ACC112 (cell line): Measurements from ENCODE around the gene ADAM22.

ENCODE experiments used
- H2AFZ ChIP-seq: fragments of 200-600 bp; sonication (generic); one replicate; pipeline ENCODE4 v1.6.0; 2017; ENCODE audit warnings: antibody characterized with exemption, low read length; ENCODE audit not compliant: unreplicated experiment
- H3K27ac ChIP-seq: fragments of 200-600 bp; sonication (generic); 2 replicates; pipeline ENCODE4 v1.5.1; 2014; ENCODE audit warnings: low read depth, mild to moderate bottlenecking, antibody characterized with exemption, low read length, moderate library complexity
- H3K27me3 ChIP-seq: fragments of 200-600 bp; sonication (generic); 2 replicates; pipeline ENCODE4 v1.6.1; 2014; ENCODE audit warnings: mild to moderate bottlenecking, antibody characterized with exemption, low read length, moderate library complexity, mixed read lengths; ENCODE audit not compliant: insufficient read depth
- H3K36me3 ChIP-seq: fragments of 200-600 bp; sonication (generic); 2 replicates; pipeline ENCODE4 v1.6.1; 2016; ENCODE audit warnings: mild to moderate bottlenecking, antibody characterized with exemption, low read length, moderate library complexity, mixed read lengths; ENCODE audit not compliant: insufficient read depth
- H3K4me1 ChIP-seq: fragments of 200-600 bp; sonication (generic); one replicate; pipeline ENCODE4 v1.6.1; 2016; ENCODE audit warnings: low read length, mixed read lengths; ENCODE audit not compliant: insufficient read depth, unreplicated experiment, control insufficient read depth
- H3K4me3 ChIP-seq: fragments of 200-600 bp; sonication (generic); 2 replicates; pipeline ENCODE4 v1.5.1; 2014; ENCODE audit warnings: mild to moderate bottlenecking, low read depth, low read length
- H3K79me2 ChIP-seq: fragments of 200-600 bp; sonication (generic); one replicate; pipeline ENCODE4 v1.6.0; 2016; ENCODE audit warnings: low read length; ENCODE audit not compliant: control insufficient read depth, unreplicated experiment, insufficient read depth

ADAM22 gene

DNA sequence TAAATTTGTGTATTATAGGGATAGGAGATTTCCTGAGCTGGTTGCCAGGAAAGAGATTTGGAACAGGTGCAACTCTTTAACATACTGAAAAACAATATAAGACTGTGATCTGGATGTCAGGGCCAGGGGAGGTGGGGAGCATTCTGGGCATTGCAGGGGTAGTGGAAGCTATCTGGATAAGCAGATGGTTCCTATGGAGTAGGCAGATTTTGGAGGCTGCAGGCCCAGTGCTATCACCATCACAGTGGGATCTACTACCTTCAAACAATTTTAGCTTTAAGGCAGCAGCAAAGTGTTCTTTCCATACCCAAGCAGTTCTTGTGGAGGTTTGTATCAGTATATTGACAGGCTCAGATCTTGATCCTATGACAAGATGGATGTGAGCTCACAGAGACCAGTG, 71.1 kb downstream of the ADAM22 start:
- Histone ChIP-seq H3K27me3 (no peaks in the 10 kb centered on the region), H2AFZ (no peak overlapping the region), H3K79me2 (no peaks in the 10 kb centered on the region), H3K36me3 (no peaks in the 10 kb centered on the region), H3K4me3 (no peak overlapping the region), H3K4me1 (peaks cover 6% of the 10 kb centered on the region), H3K27ac (no peak overlapping the region)

DNA sequence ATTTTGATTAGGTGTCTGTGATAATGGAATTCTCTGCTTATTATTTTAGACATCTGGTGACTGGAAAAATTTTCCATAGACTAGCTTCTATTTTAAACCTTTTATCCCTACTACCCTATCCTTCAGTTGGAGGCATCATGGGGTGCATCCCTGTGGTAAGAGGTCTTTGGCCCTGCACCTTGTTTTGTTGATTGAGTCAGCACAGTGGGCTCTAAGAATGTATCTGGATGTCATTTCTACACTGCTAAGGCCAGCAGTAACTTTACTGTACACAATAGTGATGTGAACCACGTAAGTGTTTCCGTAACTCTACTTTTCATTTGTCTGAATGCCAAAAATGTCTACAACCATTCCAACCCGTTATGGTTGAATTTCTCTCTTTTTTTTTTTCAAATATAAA, 75.6 kb downstream of the ADAM22 start:
- H3K4me1 ChIP-seq = no peaks in the 10 kb centered on the region

DNA sequence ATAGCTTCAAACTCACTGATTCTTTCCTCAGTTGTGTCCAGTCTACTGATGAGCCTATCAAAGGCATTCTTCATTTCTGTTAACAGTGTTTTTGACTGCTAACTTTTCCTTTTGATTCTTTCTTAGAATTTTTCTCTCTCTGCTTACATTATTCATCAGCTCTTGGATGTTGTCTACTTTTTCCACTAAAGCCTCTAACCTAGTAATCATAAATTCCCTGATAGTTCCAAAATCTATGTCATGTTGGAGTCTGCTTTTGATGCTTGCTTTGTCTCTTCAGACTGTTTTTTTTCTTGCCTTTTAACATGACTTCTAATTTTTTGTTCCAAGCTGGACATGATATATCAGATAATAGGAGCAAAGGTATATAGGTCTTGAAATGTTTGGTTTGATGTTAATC, 78.0 kb downstream of the ADAM22 start:
- no peaks in the 10 kb centered on the region for H3K27me3 ChIP-seq
- H3K79me2 ChIP-seq = no peaks in the 10 kb centered on the region
- no peak overlapping the region for H3K4me3 ChIP-seq
- no peaks in the 10 kb centered on the region for H3K36me3 ChIP-seq
- no peak overlapping the region for H2AFZ ChIP-seq
- H3K27ac ChIP-seq = no peak overlapping the region
- H3K4me1 ChIP-seq = no peaks in the 10 kb centered on the region

More for the DNA sequence above, 75.6 kb downstream of the ADAM22 start:
- Histone ChIP-seq H3K27ac (no peak overlapping the region), H3K36me3 (no peaks in the 10 kb centered on the region), H3K79me2 (no peaks in the 10 kb centered on the region), H3K27me3 (no peaks in the 10 kb centered on the region), H3K4me3 (no peak overlapping the region), H2AFZ (no peak overlapping the region)

DNA sequence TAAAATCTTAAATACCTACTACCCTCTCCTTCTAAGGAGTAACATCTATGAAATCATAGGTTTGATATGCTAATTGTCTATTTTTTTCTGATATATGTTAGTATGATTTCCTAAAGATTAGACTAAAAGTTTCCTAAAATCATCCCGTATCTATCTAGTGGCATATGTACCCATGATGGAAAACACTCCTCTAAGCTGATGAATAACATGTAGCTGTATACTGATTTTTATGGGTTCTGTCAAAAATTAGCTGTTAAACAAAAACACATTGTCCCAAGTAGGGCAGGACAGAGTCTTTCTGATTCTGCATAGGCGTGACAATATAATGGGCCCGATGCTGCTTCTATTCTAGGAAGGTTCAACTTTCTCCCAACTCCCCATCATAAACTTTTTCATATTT, 79.9 kb downstream of the ADAM22 start:
- H3K27me3 ChIP-seq = no peaks in the 10 kb centered on the region
- H3K36me3 ChIP-seq = no peaks in the 10 kb centered on the region
- no peak overlapping the region for H3K4me3 ChIP-seq
- no peak overlapping the region for H3K27ac ChIP-seq
- no peaks in the 10 kb centered on the region for H3K4me1 ChIP-seq
- no peak overlapping the region for H2AFZ ChIP-seq
- H3K79me2 ChIP-seq = no peaks in the 10 kb centered on the region

DNA sequence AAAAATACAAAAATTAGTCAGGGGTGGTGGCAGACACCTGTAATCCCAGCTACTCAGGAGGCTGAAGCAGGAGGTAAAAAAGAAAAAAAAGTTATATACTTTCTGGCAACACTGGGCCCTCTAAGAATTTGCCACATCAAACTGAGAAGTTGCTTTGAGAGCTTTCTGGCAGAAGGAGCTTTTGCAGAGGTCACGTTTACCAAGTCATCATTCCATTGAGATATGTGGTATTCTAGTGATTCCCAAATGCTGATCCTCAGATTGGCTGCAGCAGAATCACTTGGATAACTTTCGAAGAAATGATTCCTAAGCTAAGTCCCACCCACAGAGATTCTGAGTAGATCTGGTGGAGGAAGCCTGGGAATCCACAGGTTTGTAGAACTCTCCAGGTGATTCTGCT, 80.5 kb downstream of the ADAM22 start:
- H2AFZ ChIP-seq = no peak overlapping the region
- no peaks in the 10 kb centered on the region for H3K4me1 ChIP-seq
- H3K4me3 ChIP-seq = no peak overlapping the region
- H3K27ac ChIP-seq = no peak overlapping the region
- H3K79me2 ChIP-seq = no peaks in the 10 kb centered on the region
- no peaks in the 10 kb centered on the region for H3K36me3 ChIP-seq
- no peaks in the 10 kb centered on the region for H3K27me3 ChIP-seq

DNA sequence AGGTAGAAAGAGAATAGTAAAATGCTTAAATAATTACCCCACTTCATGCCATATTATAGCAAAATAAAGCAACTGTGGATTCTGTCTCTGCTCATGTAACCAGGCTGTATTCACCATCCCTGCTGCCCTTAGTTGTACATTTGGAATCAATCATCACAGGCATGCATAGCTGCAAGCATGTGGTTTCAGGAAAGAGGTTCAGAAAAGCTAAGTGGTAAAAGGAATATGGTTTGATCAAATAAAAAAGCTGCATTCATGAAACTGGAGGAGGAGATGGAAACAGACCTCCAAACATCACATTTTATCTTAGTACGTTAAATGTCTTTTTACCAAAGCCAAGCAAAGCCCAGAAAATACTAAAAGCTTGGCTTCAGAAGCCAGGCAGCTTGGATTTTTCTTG, 81.3 kb downstream of the ADAM22 start:
- Histone ChIP-seq H3K79me2 (no peaks in the 10 kb centered on the region), H3K4me3 (no peak overlapping the region), H3K36me3 (no peaks in the 10 kb centered on the region), H2AFZ (no peak overlapping the region), H3K27me3 (no peaks in the 10 kb centered on the region), H3K4me1 (no peaks in the 10 kb centered on the region), H3K27ac (no peak overlapping the region)

DNA sequence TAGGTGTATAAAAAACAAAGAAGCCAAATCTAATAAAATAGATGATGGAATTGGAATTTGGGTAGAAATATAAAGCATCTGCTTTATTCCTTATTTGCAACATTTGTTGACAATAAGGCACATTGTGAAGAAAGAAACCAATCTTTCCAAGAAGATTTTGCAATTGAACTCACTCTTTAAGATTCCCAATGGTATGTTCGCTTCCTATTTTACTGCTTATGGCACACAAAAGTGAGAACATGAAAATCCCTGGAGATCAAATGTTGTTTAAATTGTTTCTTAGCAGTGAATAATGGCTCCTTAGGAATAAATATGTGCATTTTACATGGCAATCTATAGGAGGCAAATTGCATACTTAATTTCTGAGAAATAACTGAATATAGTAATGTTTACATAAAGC, 84.5 kb downstream of the ADAM22 start:
- no peaks in the 10 kb centered on the region for H3K36me3 ChIP-seq
- no peaks in the 10 kb centered on the region for H3K27me3 ChIP-seq
- H2AFZ ChIP-seq = peak overlapping the region; percentile 33
- H3K4me1 ChIP-seq = peaks cover 17% of the 10 kb centered on the region
- H3K27ac ChIP-seq = no peak overlapping the region
- no peaks in the 10 kb centered on the region for H3K79me2 ChIP-seq
- no peak overlapping the region for H3K4me3 ChIP-seq

DNA sequence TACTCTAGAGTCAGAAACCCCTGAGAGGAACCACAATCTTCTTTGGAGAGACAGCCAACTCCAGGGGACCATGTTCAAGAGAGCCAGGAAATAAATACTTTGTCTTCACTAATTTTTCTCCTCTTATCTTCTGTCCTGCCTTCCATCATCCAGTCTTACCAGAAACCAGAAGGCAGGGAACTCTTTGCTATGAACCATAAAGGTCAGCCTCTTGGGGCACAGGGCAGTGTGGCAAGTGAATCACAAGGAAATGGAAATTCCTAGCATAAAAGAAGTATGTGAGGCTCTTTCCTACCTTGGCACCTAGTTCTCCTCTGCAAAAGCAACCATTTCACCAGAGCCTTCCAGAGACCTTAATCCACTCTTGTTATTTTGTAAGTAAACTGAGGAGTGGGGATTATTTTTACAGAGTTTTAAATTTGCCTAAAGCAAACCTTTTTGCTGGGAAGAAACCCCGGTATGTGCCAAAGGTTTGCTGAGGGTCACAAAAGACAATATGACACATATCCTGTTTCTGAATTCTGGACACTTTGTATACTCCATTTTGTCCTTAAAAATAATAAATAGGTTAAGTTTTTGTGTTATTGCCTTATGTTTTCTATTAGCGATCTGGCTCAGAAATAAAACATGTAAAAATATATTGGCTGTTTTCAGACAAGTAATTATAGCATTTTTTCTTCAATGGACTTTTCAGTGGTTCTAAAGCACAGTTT, 87.1 kb downstream of the ADAM22 start:
- Histone ChIP-seq H3K79me2 (no peaks in the 10 kb centered on the region), H3K27me3 (no peaks in the 10 kb centered on the region), H3K27ac (peak overlapping the region; percentile 71), H3K36me3 (no peaks in the 10 kb centered on the region), H3K4me3 (peak overlapping the region; percentile 35; the same call in 1 of the 2 replicates), H2AFZ (peak overlapping the region; percentile 87), H3K4me1 (peaks cover 17% of the 10 kb centered on the region)

DNA sequence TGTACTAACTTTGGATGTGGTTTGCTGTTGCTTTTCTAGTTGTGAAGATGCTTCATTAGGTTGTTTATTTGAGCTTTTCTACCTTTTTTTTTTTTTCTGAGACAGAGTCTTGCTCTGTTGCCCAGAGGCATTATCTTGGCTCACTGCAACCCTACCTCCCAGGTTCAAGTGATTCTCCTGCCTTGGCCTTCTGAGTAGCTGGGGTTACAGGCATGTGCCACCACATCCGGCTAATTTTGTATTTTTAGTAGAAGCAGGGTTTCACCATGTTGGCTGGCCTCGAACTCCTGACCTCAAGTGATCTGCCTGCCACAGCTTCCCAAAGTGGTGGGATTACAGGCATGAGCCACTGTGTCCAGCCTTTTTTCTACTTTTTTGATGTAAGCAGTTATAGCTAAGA, 93.7 kb downstream of the ADAM22 start:
- Histone ChIP-seq H3K4me3 (no peak overlapping the region), H3K36me3 (no peaks in the 10 kb centered on the region), H2AFZ (no peak overlapping the region), H3K79me2 (no peaks in the 10 kb centered on the region), H3K27ac (no peak overlapping the region), H3K4me1 (no peaks in the 10 kb centered on the region), H3K27me3 (no peaks in the 10 kb centered on the region)

DNA sequence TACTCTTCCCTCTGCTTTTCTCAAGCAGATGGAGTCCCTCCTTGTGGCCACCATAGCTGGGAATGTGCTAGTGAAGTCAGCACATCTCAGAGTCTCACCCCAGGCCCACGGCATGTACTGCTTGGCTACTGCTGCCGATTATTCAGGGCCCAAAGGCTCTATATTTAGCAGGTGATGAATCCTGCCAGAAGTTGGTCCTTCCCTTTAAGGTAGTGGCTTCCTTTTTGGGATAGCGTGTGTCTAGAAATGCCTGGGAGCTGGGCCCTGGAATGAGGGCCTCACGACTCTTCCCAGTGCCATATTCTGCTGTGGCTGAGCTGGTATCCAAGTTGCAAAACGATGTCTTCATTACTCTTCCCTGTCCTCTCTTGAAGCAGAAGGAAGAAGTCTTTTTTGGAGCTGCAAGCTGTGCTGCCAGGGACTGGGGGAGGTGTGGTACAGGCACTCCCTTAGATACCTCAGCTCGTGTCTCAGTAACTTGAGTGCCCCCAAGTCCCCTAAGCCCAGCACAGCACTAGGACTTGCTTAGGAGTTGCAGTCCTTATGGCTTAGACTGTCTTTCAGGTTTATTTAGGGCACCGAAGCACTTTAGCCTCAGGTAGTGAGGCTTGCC, 100.1 kb downstream of the ADAM22 start:
- Histone ChIP-seq H3K27ac (no peak overlapping the region), H3K4me1 (no peaks in the 10 kb centered on the region), H2AFZ (no peak overlapping the region), H3K79me2 (no peaks in the 10 kb centered on the region), H3K36me3 (no peaks in the 10 kb centered on the region), H3K4me3 (no peak overlapping the region), H3K27me3 (no peaks in the 10 kb centered on the region)

DNA sequence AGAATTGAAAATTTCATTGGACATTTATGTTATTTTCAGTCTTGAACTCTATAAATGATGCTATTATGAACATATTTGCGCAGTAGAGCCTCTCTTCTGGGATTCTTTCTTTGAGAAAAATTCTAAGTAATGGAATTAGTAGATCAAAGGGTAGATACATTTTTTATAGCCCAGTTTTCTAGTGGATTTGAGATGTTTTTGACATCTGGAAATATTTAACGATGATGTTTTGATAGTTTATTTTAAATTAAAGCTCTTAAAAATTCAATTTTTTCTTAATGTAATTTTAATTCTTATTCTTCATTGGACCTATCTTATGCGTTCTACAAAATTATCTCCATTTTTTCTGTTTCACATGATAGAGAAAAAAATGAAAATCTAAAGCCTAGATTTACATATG, 103.0 kb downstream of the ADAM22 start:
- H3K27me3 ChIP-seq = no peaks in the 10 kb centered on the region
- no peaks in the 10 kb centered on the region for H3K79me2 ChIP-seq
- H3K4me3 ChIP-seq = no peak overlapping the region
- no peak overlapping the region for H3K27ac ChIP-seq
- H3K36me3 ChIP-seq = no peaks in the 10 kb centered on the region
- H3K4me1 ChIP-seq = peaks cover 7% of the 10 kb centered on the region
- H2AFZ ChIP-seq = no peak overlapping the region
